Activated effector memory CD4-positive, alpha-beta T cell treated with anti-CD3 and anti-CD28 coated beads, Interleukin-2, amount 50 U/mL, for 16 hours (primary cell): ENCODE results near the gene RALGPS1.

Experiments used
- DNase-seq: peaks from one replicate; pipeline ENCODE4 v3.0.0-alpha.2; 2020

The RALGPS1 gene

GRCh38 chr9:127058011-127058644, 143.5 kb downstream of the RALGPS1 start:
- DNase-seq = no peak

- no peak for DNase-seq
These were observed 144.1 kb downstream of the RALGPS1 start for GRCh38 chr9:127058645-127059021.

- DNase-seq = no peak
These were observed 144.4 kb downstream of the RALGPS1 start for GRCh38 chr9:127059030-127059429.

GRCh38 chr9:127059765-127060361, 145.3 kb downstream of the RALGPS1 start:
- DNase-seq = no peak

- DNase-seq = no peak
These were observed 146.8 kb downstream of the RALGPS1 start for GRCh38 chr9:127061411-127061810.

- no peak for DNase-seq
These were observed 149.8 kb downstream of the RALGPS1 start for GRCh38 chr9:127064335-127064734.

- DNase-seq = no peak
These were observed 151.0 kb downstream of the RALGPS1 start for GRCh38 chr9:127065592-127065991.

- DNase-seq = no peak
These were observed 151.7 kb downstream of the RALGPS1 start for GRCh38 chr9:127066060-127066850.

GRCh38 chr9:127066851-127067136, 152.2 kb downstream of the RALGPS1 start:
- DNase-seq = no peak

- DNase-seq = no peak
These were observed 153.1 kb downstream of the RALGPS1 start for GRCh38 chr9:127067603-127068220.

- no peak for DNase-seq
These were observed 160.3 kb downstream of the RALGPS1 start for GRCh38 chr9:127074561-127075548.

GRCh38 chr9:127075624-127076372, 161.2 kb downstream of the RALGPS1 start:
- no peak for DNase-seq

- no peak for DNase-seq
These were observed 162.5 kb downstream of the RALGPS1 start for GRCh38 chr9:127076860-127077643.

- DNase-seq = no peak
These were observed 163.0 kb downstream of the RALGPS1 start for GRCh38 chr9:127077644-127077946.

- DNase-seq = no peak
These were observed 163.8 kb downstream of the RALGPS1 start for GRCh38 chr9:127078336-127078735.

- DNase-seq = no peak
These were observed 164.4 kb downstream of the RALGPS1 start for GRCh38 chr9:127078988-127079387.

GRCh38 chr9:127079446-127080140, 165.0 kb downstream of the RALGPS1 start:
- no peak for DNase-seq

- no peak for DNase-seq
These were observed 166.9 kb downstream of the RALGPS1 start for GRCh38 chr9:127081250-127082185.
